Brain microvascular endothelial cell (primary cell): ENCODE measurements around the gene TNIK.

Source experiments
- DNase-seq: peaks from one replicate; pipeline ENCODE4 v3.0.0-alpha.2; 2020
- H3K27ac ChIP-seq: fragments of 250-450 bp; sonication (Bioruptor Pico); 2 replicates; pipeline ENCODE4 v1.5.1; 2020; ENCODE audit warnings: mild to moderate bottlenecking, moderate library complexity
- H3K27me3 ChIP-seq: fragments of 250-450 bp; sonication (Bioruptor Pico); replicated peaks from 2 replicates; pipeline ENCODE4 v1.5.1; 2020; ENCODE audit warnings: mild to moderate bottlenecking
- H3K36me3 ChIP-seq: fragments of 250-450 bp; sonication (Bioruptor Pico); replicated peaks from 2 replicates; pipeline ENCODE4 v1.5.1; 2020; ENCODE audit warnings: mild to moderate bottlenecking
- H3K4me3 ChIP-seq: 2 replicates; pipeline ENCODE4 v1.5.1; 2011; ENCODE audit warnings: low read depth, mild to moderate bottlenecking, control low read depth, low read length, moderate library complexity
- CTCF ChIP-seq: IDR thresholded peaks from 2 replicates; pipeline ENCODE4 v1.5.1; 2011; ENCODE audit warnings: low read depth, mild to moderate bottlenecking, moderate library complexity, low read length, control low read depth, inconsistent platforms; ENCODE audit errors: missing control alignments
- in situ Hi-C: cut with HindIII; loops from 2 replicates; pipeline ENCODE4 v1.10.0; 2017; ENCODE audit warnings: low sequenced_read_pairs, low pct_ligation_motif_present

Gene TNIK

GRCh38 chr3:171358181-171358880 lies 101.9 kb downstream of the TNIK start:
- DNase-seq = no peak
- no peak for TF ChIP-seq CTCF
- H3K27ac ChIP-seq = no peak overlapping the region
- in situ Hi-C loops = no loop called here
- no peaks in the 10 kb centered on the region for H3K36me3 ChIP-seq
- H3K4me3 ChIP-seq = no peak overlapping the region
- H3K27me3 ChIP-seq = no peaks in the 10 kb centered on the region

GRCh38 chr3:171357721-171358120 lies 102.5 kb downstream of the TNIK start:
- Histone ChIP-seq H3K4me3 (no peak overlapping the region), H3K27me3 (no peaks in the 10 kb centered on the region), H3K27ac (no peak overlapping the region), H3K36me3 (no peaks in the 10 kb centered on the region)
- no peak for DNase-seq
- no peak for TF ChIP-seq CTCF
- in situ Hi-C loops = no loop called here

GRCh38 chr3:171356251-171356650 lies 104.0 kb downstream of the TNIK start:
- no peak overlapping the region for H3K4me3 ChIP-seq
- TF ChIP-seq CTCF = no peak
- DNase-seq = no peak
- H3K36me3 ChIP-seq = no peaks in the 10 kb centered on the region
- no peak overlapping the region for H3K27ac ChIP-seq
- in situ Hi-C loops = no loop called here
- no peaks in the 10 kb centered on the region for H3K27me3 ChIP-seq

GRCh38 chr3:171354706-171355582 lies 105.3 kb downstream of the TNIK start:
- no peak for TF ChIP-seq CTCF
- H3K4me3 ChIP-seq = no peak overlapping the region
- no peak for DNase-seq
- in situ Hi-C loops = no loop called here
- H3K27ac ChIP-seq = no peak overlapping the region
- H3K27me3 ChIP-seq = no peaks in the 10 kb centered on the region
- no peaks in the 10 kb centered on the region for H3K36me3 ChIP-seq

- in situ Hi-C loops = no loop called here
- Histone ChIP-seq H3K27ac (no peak overlapping the region), H3K27me3 (no peaks in the 10 kb centered on the region), H3K36me3 (no peaks in the 10 kb centered on the region), H3K4me3 (no peak overlapping the region)
- DNase-seq = no peak
- no peak for TF ChIP-seq CTCF
Observed at GRCh38 chr3:171354049-171354705, 106.0 kb downstream of the TNIK start.
